ENCODE results near the gene FYCO1. TPM values are rescaled to one million over a fixed set of nuclear protein-coding genes. Genes with fewer than 3 reads are reported as not detected.

The FYCO1 gene
- total RNA-seq, 1 experiment from 2014 or later: 19.7 TPM

DNA sequence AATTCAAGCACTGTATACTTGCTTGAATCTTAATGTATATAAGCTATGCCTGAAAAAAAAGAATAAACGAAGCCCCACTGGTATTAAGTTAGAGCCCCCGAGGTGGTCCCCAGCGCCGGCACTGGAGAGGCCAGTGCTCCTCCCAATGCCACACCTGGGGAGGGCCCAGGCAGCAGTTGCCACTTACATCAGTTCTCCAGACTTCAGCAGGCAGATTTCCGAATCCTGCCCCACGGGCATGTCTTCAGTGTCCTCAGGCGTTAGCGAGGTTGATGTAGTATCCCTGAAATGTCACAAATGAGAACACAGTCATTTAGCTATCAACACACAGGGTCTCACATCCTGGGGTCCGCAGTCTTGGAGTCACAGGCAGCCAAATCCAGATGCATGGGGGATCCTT is 59.4 kb downstream of the FYCO1 start:
- intact Hi-C loops (cut with micrococcal nuclease; ENCODE audit: unreplicated experiment): loop anchor here (5.0 to 10.0 kb wide), 2 partner anchors 506 to 901 kb away; no protein-coding TSS in a partner anchor
- H3K9me3 ChIP-seq (ENCODE audit: insufficient read depth, low read depth): no peaks in the 10 kb centered on the region
- DNase-seq: no peak

DNA sequence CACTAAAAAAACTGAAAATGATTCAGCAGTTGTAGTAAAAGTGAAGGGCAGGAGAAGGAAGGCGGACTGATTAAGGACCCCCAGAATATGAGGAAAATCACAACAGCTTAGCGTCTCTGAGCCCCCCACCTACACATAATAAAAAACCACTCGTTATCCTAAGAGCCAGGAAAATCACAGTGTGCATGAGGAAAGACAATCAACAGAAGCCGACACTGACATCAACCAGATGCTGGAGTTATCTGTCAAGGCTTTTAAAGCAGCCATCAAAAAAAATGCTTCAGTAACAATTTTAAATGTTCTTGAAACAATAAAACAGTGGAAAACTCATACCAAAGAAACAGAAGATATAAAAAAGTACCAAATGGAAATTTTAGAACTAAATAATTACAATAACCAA is 62.0 kb downstream of the FYCO1 start:
- Histone ChIP-seq H3K9me2 (ENCODE audit: insufficient read depth) (no peaks in the 10 kb centered on the region), H3K4me1 (replicated peaks; ENCODE audit: insufficient read depth) (no peaks in the 10 kb centered on the region), H3K79me2 (ENCODE audit: low read depth) (no peaks in the 10 kb centered on the region), H3F3A (ENCODE audit: insufficient read depth, low read depth) (no peaks in the 10 kb centered on the region), H3K27ac (no peak overlapping the region), H2AFZ (no peak overlapping the region), H3K36me3 (ENCODE audit: low read depth) (peaks cover 11% of the 10 kb centered on the region), H3K4me3 (no peak overlapping the region), H3K4me2 (no peak overlapping the region), H3K27me3 (ENCODE audit: insufficient read depth, low read depth) (no peaks in the 10 kb centered on the region), H3K9me3 (ENCODE audit: insufficient read depth, low read depth) (no peaks in the 10 kb centered on the region), H4K20me1 (ENCODE audit: insufficient read depth) (no peaks in the 10 kb centered on the region)
- TF ChIP-seq EZH2 (IDR thresholded peaks at IDR 0.05; ENCODE audit: low read depth): no peak
- TF ChIP-seq, protein P1, sequence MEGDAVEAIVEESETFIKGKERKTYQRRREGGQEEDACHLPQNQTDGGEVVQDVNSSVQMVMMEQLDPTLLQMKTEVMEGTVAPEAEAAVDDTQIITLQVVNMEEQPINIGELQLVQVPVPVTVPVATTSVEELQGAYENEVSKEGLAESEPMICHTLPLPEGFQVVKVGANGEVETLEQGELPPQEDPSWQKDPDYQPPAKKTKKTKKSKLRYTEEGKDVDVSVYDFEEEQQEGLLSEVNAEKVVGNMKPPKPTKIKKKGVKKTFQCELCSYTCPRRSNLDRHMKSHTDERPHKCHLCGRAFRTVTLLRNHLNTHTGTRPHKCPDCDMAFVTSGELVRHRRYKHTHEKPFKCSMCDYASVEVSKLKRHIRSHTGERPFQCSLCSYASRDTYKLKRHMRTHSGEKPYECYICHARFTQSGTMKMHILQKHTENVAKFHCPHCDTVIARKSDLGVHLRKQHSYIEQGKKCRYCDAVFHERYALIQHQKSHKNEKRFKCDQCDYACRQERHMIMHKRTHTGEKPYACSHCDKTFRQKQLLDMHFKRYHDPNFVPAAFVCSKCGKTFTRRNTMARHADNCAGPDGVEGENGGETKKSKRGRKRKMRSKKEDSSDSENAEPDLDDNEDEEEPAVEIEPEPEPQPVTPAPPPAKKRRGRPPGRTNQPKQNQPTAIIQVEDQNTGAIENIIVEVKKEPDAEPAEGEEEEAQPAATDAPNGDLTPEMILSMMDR (conservative IDR thresholded peaks at IDR 0.05): no peak
- ChIA-PET CTCF (interaction anchor here (0.6 kb wide), 2 partner anchors 29 to 217 kb away, joined by 3 to 5 read pairs; no protein-coding TSS in a partner anchor), POLR2A (ENCODE audit: unreplicated experiment) (no interaction called here)
- no peak for DNase-seq
- intact Hi-C loops (cut with micrococcal nuclease; ENCODE audit: unreplicated experiment): loop anchor here (5.0 to 10.0 kb wide), 2 partner anchors 91 to 899 kb away; partner anchors contain the start of gene LZTFL1
- no TSS peak for BruUV-seq (replicated peaks)

More for the DNA sequence above, 59.4 kb downstream of the FYCO1 start:
- H3K4me1 ChIP-seq (replicated peaks; ENCODE audit: insufficient read depth): peaks cover 8% of the 10 kb centered on the region; the same call in 1 of the 2 replicates
- no peak overlapping the region for H2AFZ ChIP-seq
- ChIA-PET POLR2A (ENCODE audit: unreplicated experiment) (no interaction called here), CTCF (no interaction called here)
- H3K9me2 ChIP-seq (ENCODE audit: insufficient read depth): no peaks in the 10 kb centered on the region
- no peaks in the 10 kb centered on the region for H3K79me2 ChIP-seq (ENCODE audit: low read depth)
- BruUV-seq (replicated peaks): no TSS peak
- peaks cover 11% of the 10 kb centered on the region for H3K36me3 ChIP-seq (ENCODE audit: low read depth)
- H3K27me3 ChIP-seq (ENCODE audit: insufficient read depth, low read depth): no peaks in the 10 kb centered on the region
- no peak overlapping the region for H3K4me3 ChIP-seq
- no peaks in the 10 kb centered on the region; the same call in 1 of the 2 replicates for H3F3A ChIP-seq (ENCODE audit: insufficient read depth, low read depth)
- no peaks in the 10 kb centered on the region for H4K20me1 ChIP-seq (ENCODE audit: insufficient read depth)
- TF ChIP-seq, protein P1 (conservative IDR thresholded peaks at IDR 0.05): no peak
- no peak for TF ChIP-seq EZH2 (IDR thresholded peaks at IDR 0.05; ENCODE audit: low read depth)
- H3K4me2 ChIP-seq: no peak overlapping the region
- H3K27ac ChIP-seq: no peak overlapping the region

GRCh38 chr3:45932112-45932511 is 63.5 kb downstream of the FYCO1 start:
- no peak for DNase-seq
- Histone ChIP-seq H2AFZ (no peak overlapping the region), H3K4me1 (replicated peaks; ENCODE audit: insufficient read depth) (no peaks in the 10 kb centered on the region), H3K27me3 (ENCODE audit: insufficient read depth, low read depth) (no peaks in the 10 kb centered on the region), H3F3A (ENCODE audit: insufficient read depth, low read depth) (no peaks in the 10 kb centered on the region), H3K79me2 (ENCODE audit: low read depth) (no peaks in the 10 kb centered on the region), H3K4me2 (no peak overlapping the region), H3K9me3 (ENCODE audit: insufficient read depth, low read depth) (no peaks in the 10 kb centered on the region), H4K20me1 (ENCODE audit: insufficient read depth) (no peaks in the 10 kb centered on the region), H3K36me3 (ENCODE audit: low read depth) (peaks cover 11% of the 10 kb centered on the region), H3K9me2 (ENCODE audit: insufficient read depth) (no peaks in the 10 kb centered on the region), H3K27ac (no peak overlapping the region), H3K4me3 (no peak overlapping the region)
- ChIA-PET POLR2A (ENCODE audit: unreplicated experiment) (no interaction called here), CTCF (no interaction called here)
- intact Hi-C loops (cut with micrococcal nuclease; ENCODE audit: unreplicated experiment): loop anchor here (5.0 to 10.0 kb wide), 2 partner anchors 90 to 897 kb away; partner anchors contain the start of gene LZTFL1
- BruUV-seq (replicated peaks): no TSS peak
- TF ChIP-seq, protein P1 (conservative IDR thresholded peaks at IDR 0.05): no peak
- no peak for TF ChIP-seq EZH2 (IDR thresholded peaks at IDR 0.05; ENCODE audit: low read depth)
